Measurements from ENCODE around the gene HES1. TPM values are rescaled to one million over a fixed set of nuclear protein-coding genes. Genes with fewer than 3 reads are reported as not detected.

The HES1 gene
- total RNA-seq, 2 experiments from 2014 or later = 2.4 to 2.7 TPM

Other genes with a start within 250 kb of the HES1 start
- gene CPN2, start 215.2 kb downstream of the HES1 start, total RNA-seq = not detected
- gene LRRC15, start 233.6 kb downstream of the HES1 start, total RNA-seq = not detected

Data from activated CD4-positive, alpha-beta T cell treated with anti-CD3 and anti-CD28 coated beads, Interleukin-2, amount 10 ng/mL, durations not matched to agents 7 days and 5 days (primary cell).